PFSK-1 (cell line): Measurements from ENCODE around the gene SLC13A3.

Source experiments
- FOXP2 ChIP-seq: optimal IDR thresholded peaks from 2 replicates; pipeline ENCODE3; 2011; ENCODE audit warnings: borderline replicate concordance, control low read depth, inconsistent platforms; ENCODE audit not compliant: insufficient read depth; ENCODE audit errors: extremely low read length, extremely low read depth
- POLR2AphosphoS5 ChIP-seq: IDR thresholded peaks from 2 replicates; pipeline ENCODE4 v1.6.1; 2012; ENCODE audit warnings: low read depth, mild to moderate bottlenecking, control low read depth, low read length, moderate library complexity
- SIN3A ChIP-seq: IDR thresholded peaks from 2 replicates; pipeline ENCODE4 v1.6.1; 2012; ENCODE audit warnings: mild to moderate bottlenecking, low read length, moderate library complexity, borderline replicate concordance; ENCODE audit not compliant: insufficient read depth
- TAF1 ChIP-seq: IDR thresholded peaks from 2 replicates; pipeline ENCODE4 v1.6.1; 2012; ENCODE audit warnings: low read length, control low read depth, borderline replicate concordance; ENCODE audit not compliant: insufficient read depth
- TF ChIP-seq, protein P1 (sequence below), 2 experiments: IDR thresholded peaks; 2 replicates each; pipeline versions ENCODE4 v1.6.1 to v1.8.0; 2011 to 2012; ENCODE audit warnings: low read depth in 2 of 2, low read length in 2 of 2, control low read depth in 1 of 2, inconsistent platforms in 1 of 2, mild to moderate bottlenecking in 1 of 2, moderate library complexity in 1 of 2; ENCODE audit not compliant: insufficient read depth in 1 of 2

SLC13A3 gene

DNA sequence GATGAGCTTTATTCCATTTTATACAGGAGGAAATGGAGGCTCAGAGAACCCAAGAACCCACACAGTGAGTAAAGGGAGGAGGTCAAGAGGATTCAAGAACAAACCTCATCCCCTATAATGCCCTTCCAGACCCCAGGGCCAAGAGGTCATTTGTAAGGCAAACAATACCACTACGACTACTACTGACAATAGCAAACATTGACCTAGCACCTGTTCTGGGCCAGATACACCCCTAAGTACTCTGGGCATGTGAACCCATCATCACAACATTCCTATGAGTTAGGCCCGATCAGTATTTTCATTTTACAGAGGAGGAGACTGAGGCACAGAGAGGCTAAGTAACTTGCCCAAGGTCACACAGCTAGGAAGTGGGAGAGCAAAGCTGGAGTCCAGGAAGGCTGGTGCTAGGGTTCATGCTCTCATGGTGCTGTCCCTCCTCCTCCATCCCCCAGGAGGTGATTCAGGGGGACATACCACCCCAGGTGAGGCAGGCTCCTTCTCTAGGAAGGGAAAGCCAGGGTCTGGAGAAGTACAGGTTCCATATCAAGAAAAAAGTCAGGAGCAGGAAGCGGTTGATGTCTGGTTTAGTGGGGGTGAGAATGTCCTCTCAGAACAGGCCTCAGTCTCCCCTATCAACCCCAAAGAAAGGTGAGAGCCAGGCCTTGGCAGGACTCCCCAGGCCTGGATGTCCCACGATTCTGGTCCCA, 13.7 kb downstream of the SLC13A3 start:
- TF ChIP-seq, protein P1, sequence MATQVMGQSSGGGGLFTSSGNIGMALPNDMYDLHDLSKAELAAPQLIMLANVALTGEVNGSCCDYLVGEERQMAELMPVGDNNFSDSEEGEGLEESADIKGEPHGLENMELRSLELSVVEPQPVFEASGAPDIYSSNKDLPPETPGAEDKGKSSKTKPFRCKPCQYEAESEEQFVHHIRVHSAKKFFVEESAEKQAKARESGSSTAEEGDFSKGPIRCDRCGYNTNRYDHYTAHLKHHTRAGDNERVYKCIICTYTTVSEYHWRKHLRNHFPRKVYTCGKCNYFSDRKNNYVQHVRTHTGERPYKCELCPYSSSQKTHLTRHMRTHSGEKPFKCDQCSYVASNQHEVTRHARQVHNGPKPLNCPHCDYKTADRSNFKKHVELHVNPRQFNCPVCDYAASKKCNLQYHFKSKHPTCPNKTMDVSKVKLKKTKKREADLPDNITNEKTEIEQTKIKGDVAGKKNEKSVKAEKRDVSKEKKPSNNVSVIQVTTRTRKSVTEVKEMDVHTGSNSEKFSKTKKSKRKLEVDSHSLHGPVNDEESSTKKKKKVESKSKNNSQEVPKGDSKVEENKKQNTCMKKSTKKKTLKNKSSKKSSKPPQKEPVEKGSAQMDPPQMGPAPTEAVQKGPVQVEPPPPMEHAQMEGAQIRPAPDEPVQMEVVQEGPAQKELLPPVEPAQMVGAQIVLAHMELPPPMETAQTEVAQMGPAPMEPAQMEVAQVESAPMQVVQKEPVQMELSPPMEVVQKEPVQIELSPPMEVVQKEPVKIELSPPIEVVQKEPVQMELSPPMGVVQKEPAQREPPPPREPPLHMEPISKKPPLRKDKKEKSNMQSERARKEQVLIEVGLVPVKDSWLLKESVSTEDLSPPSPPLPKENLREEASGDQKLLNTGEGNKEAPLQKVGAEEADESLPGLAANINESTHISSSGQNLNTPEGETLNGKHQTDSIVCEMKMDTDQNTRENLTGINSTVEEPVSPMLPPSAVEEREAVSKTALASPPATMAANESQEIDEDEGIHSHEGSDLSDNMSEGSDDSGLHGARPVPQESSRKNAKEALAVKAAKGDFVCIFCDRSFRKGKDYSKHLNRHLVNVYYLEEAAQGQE (IDR thresholded peaks at IDR 0.05; ENCODE audit: insufficient read depth in 1 of 2, low read depth in 2 of 2, low read length in 2 of 2): no peak
- TF ChIP-seq POLR2AphosphoS5: no peak
- no peak for TF ChIP-seq FOXP2
- no peak for TF ChIP-seq TAF1
- no peak for TF ChIP-seq SIN3A

DNA sequence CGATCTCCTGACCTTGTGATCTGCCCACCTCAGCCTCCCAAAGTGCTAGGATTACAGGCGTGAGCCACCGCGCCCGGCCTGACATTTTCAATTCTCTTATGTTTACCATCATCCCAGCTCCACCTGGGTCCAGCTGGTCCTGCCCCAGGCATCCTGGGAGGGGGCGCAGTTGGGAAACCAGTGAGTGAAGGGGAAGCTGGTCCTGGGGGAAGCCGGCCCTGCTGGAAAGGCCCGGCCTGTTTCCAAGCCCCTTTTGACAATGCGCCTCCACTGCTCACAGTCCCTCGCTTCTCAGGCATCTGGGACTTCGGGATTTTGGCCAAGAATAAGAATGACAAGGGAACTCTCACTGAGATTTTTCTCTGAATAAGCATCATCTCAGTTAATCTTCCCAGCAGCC, 14.2 kb downstream of the SLC13A3 start:
- TF ChIP-seq, protein P1 (IDR thresholded peaks at IDR 0.05; ENCODE audit: insufficient read depth in 1 of 2, low read depth in 2 of 2, low read length in 2 of 2): no peak
- TF ChIP-seq TAF1 (no peak), SIN3A (no peak), POLR2AphosphoS5 (no peak), FOXP2 (no peak)

DNA sequence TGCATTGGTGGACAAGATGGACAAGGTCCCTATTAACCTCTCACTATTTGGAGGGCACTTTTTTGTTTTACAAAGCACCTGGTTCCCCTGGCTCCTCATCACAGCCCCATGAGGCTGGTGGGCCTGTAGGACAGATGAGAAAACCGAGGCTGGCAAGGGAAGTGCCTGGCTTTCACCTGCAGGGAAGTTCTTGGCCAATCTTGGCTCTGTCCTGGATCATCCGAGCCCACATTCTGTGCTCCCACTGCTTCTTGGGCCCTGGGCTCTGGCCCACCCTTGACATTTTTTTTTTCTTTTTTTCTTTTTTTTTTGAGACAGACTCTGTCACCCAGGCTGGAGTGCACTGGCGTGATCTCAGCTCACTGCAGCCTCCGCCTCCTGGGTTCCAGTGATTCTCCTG, 14.7 kb downstream of the SLC13A3 start:
- no peak for TF ChIP-seq SIN3A
- no peak for TF ChIP-seq TAF1
- no peak for TF ChIP-seq POLR2AphosphoS5
- TF ChIP-seq, protein P1 (IDR thresholded peaks at IDR 0.05; ENCODE audit: insufficient read depth in 1 of 2, low read depth in 2 of 2, low read length in 2 of 2): no peak
- TF ChIP-seq FOXP2: no peak

DNA sequence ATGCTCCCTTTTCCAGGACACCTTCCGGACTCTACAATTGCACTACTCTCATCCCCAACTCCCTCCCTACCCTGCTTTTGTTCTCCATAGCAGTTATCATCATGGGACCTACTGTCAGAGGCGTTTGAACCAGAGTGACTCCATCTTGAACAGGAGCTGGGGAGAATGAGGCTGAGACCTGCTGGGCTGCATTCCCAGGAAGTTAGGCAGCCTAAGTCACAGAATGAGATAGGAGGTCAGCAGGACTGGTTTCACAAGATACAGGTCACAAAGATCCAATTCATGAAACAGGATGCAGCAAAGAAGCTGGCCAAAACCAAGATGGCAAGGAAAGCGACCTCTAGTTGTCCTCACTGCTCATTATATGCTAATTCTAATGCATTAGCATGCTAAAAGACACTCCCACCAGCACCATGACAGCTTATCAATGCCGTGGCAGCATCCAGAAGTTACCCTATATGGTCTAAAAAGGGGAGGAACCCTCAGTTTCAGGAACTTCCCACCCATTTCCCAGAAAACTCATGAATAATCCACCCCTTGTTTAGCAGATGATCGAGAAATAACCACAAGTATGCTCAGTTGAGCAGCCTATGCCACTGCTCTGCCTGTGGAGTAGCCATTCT, 15.6 kb downstream of the SLC13A3 start:
- no peak for TF ChIP-seq TAF1
- TF ChIP-seq POLR2AphosphoS5: no peak
- no peak for TF ChIP-seq FOXP2
- no peak for TF ChIP-seq SIN3A
- TF ChIP-seq, protein P1 (IDR thresholded peaks at IDR 0.05; ENCODE audit: insufficient read depth in 1 of 2, low read depth in 2 of 2, low read length in 2 of 2): no peak
